ENCODE results near the gene CRMP1.

The CRMP1 gene

DNA sequence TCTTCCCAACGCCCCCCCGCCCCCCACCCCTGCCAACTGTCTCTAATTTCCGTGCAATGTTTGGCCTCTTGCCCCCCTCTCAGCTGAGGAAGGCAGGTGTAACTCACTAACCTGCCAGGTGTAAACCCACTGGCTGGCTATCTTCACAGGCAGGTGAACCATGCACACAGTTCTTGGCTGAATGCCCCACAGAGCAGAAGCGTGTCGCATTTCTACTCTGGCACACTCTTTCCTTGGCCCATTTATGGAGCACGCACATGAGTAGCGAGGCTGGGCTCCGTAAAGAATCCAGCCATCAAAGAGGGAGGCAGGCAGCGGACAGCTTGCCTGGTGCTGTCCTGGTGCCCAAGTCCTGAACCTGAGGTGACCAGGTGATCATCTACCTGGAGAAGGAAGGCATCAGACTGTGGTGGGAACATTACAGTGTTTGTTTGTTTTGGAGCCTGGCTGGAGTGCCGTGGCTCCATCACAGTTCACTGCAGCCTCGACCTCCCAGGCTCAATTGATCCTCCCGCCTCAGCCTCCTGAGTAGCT is 39.2 kb upstream of the CRMP1 start:
- no peak overlapping the region for H3K4me3 ChIP-seq (ENCODE audit: low read depth, low read length)
- TF ChIP-seq POLR2A (IDR thresholded peaks at IDR 0.05; ENCODE audit: extremely low read depth, insufficient read length) (no peak), MYC (IDR thresholded peaks at IDR 0.05; ENCODE audit: low read depth, low read length) (no peak)
- TF ChIP-seq, protein P1, sequence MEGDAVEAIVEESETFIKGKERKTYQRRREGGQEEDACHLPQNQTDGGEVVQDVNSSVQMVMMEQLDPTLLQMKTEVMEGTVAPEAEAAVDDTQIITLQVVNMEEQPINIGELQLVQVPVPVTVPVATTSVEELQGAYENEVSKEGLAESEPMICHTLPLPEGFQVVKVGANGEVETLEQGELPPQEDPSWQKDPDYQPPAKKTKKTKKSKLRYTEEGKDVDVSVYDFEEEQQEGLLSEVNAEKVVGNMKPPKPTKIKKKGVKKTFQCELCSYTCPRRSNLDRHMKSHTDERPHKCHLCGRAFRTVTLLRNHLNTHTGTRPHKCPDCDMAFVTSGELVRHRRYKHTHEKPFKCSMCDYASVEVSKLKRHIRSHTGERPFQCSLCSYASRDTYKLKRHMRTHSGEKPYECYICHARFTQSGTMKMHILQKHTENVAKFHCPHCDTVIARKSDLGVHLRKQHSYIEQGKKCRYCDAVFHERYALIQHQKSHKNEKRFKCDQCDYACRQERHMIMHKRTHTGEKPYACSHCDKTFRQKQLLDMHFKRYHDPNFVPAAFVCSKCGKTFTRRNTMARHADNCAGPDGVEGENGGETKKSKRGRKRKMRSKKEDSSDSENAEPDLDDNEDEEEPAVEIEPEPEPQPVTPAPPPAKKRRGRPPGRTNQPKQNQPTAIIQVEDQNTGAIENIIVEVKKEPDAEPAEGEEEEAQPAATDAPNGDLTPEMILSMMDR (IDR thresholded peaks at IDR 0.05; ENCODE audit: low read depth, low read length), result no peak
- TF ChIP-seq, protein P2, sequence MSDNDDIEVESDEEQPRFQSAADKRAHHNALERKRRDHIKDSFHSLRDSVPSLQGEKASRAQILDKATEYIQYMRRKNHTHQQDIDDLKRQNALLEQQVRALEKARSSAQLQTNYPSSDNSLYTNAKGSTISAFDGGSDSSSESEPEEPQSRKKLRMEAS (IDR thresholded peaks at IDR 0.05; ENCODE audit: low read depth, low read length), result no peak
- DNase-seq (ENCODE audit: low read depth), result no peak

DNA sequence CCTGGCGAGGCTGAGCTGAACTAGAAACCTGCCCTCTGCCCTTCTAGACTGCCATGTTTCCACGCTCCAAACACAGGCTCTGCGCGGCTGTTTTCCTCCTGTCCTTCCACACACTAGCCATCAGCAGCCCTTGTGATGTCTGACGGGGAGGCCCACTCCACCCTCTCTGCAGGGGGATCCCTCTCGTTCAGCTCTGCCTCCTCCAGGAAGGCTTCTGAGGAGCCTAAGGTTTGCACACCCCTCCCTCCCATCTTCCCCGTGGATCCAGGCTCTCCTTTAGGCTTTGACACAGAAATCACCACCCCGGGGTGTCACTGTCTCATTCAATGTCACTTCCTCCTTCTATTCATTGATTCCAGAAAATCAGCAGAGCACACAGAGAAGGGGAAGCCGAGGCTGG is 38.6 kb upstream of the CRMP1 start:
- no peak for TF ChIP-seq POLR2A (IDR thresholded peaks at IDR 0.05; ENCODE audit: extremely low read depth, insufficient read length)
- TF ChIP-seq MYC (IDR thresholded peaks at IDR 0.05; ENCODE audit: low read depth, low read length), result no peak
- TF ChIP-seq, protein P1 (IDR thresholded peaks at IDR 0.05; ENCODE audit: low read depth, low read length), result no peak
- H3K4me3 ChIP-seq (ENCODE audit: low read depth, low read length), result no peak overlapping the region
- no peak for DNase-seq (ENCODE audit: low read depth)

DNA sequence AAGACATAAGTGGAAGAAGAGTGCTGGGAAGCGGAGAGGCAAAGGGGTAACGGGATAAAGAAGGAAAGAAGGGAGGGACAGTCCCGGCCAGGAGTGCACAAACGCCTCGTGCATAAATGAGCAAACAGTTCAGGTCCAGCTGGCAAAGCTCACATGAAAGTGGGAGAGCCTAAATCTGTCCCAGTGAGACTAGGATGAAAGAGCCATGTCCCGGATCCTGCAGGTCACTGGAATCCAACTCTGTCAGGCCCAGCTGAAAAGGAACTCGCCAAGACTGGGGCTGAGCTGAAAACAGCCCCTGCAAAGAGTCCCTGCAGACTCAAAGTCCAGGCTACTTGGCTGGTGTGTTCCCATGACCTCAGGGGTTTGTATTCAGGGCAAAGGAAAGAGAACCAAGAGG is 38.0 kb upstream of the CRMP1 start:
- H3K4me3 ChIP-seq (ENCODE audit: low read depth, low read length), result no peak overlapping the region
- DNase-seq (ENCODE audit: low read depth), result no peak
- TF ChIP-seq POLR2A (IDR thresholded peaks at IDR 0.05; ENCODE audit: extremely low read depth, insufficient read length), result no peak
- no peak for TF ChIP-seq MYC (IDR thresholded peaks at IDR 0.05; ENCODE audit: low read depth, low read length)
- TF ChIP-seq, protein P1 (IDR thresholded peaks at IDR 0.05; ENCODE audit: low read depth, low read length), result no peak
- TF ChIP-seq, protein P2 (IDR thresholded peaks at IDR 0.05; ENCODE audit: low read depth, low read length), result no peak

DNA sequence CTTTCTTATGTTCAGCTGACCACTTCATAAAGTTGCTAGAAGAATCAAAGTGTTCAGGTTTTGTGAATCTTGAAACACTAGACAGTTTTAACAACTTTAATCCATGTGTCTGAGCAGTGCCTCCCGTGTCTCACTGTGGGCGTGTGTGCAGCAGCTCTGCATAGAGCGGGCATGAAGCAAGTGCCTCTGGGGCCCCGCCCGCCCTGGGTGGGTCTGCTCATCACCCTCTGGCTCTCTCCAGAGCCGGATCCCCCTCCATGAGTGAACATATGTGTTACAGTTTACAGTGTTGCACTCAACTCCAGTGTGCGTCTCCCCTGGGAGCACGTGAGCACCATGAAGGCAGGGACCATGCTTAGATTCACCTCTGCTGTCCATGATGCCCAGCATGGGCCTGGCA is 37.6 kb upstream of the CRMP1 start:
- DNase-seq (ENCODE audit: low read depth), result no peak
- H3K4me3 ChIP-seq (ENCODE audit: low read depth, low read length), result no peak overlapping the region
- TF ChIP-seq POLR2A (IDR thresholded peaks at IDR 0.05; ENCODE audit: extremely low read depth, insufficient read length) (no peak), MYC (IDR thresholded peaks at IDR 0.05; ENCODE audit: low read depth, low read length) (no peak)
- TF ChIP-seq, protein P2 (IDR thresholded peaks at IDR 0.05; ENCODE audit: low read depth, low read length), result no peak
- TF ChIP-seq, protein P1 (IDR thresholded peaks at IDR 0.05; ENCODE audit: low read depth, low read length), result no peak

DNA sequence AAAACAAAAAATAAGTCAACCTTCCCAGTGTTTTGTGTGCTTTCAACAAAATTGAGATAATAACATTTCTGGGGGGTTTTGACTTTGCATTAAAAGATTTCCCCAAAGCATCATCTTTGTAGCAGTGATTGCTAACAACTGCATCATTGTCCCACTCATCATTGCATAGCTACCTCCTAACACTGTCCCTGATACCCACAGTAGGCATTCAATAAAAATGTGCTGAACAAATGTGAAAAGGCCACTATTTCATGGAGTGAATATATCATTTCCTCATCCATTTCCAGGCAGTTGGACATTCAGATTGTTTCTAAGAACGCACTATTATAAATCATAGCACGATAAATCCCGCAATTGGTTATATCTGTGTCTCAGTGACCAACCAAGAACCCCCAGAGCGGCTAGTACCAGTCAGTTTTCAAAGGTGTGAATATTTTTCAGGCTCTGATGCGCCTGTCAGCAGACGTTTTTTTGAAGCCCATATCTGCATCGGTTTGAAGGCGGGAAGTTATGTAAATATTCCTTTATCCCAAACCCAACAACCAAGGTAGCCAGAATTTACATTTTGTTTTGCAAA is 36.0 kb upstream of the CRMP1 start:
- DNase-seq (ENCODE audit: low read depth), result no peak
- no peak overlapping the region for H3K4me3 ChIP-seq (ENCODE audit: low read depth, low read length)
- TF ChIP-seq, protein P1 (IDR thresholded peaks at IDR 0.05; ENCODE audit: low read depth, low read length), result no peak
- TF ChIP-seq POLR2A (IDR thresholded peaks at IDR 0.05; ENCODE audit: extremely low read depth, insufficient read length) (no peak), MYC (IDR thresholded peaks at IDR 0.05; ENCODE audit: low read depth, low read length) (no peak)
- TF ChIP-seq, protein P2 (IDR thresholded peaks at IDR 0.05; ENCODE audit: low read depth, low read length), result no peak
